GM23338 (cell line): ENCODE data around the gene MDM2.

Source experiments
- CTCF ChIP-seq, 2 experiments: fragments of 200-600 bp in 1 of 2; sonication (generic) in 1 of 2; conservative IDR thresholded peaks; 2 replicates each; pipeline versions ENCODE4 v1.5.1 to v1.6.1; 2016 to 2017; ENCODE audit warnings: antibody characterized with exemption in 2 of 2, low read depth in 2 of 2, mild to moderate bottlenecking in 2 of 2, moderate library complexity in 1 of 2
- POLR2AphosphoS5 ChIP-seq: IDR thresholded peaks from 2 replicates; pipeline ENCODE4 v1.6.1; 2016; ENCODE audit warnings: antibody characterized with exemption, low read depth
- TF ChIP-seq, protein P1 (sequence below): IDR thresholded peaks from one replicate; pipeline ENCODE4 v1.6.1; 2018; ENCODE audit warnings: antibody characterized with exemption; ENCODE audit not compliant: unreplicated experiment

DNA sequence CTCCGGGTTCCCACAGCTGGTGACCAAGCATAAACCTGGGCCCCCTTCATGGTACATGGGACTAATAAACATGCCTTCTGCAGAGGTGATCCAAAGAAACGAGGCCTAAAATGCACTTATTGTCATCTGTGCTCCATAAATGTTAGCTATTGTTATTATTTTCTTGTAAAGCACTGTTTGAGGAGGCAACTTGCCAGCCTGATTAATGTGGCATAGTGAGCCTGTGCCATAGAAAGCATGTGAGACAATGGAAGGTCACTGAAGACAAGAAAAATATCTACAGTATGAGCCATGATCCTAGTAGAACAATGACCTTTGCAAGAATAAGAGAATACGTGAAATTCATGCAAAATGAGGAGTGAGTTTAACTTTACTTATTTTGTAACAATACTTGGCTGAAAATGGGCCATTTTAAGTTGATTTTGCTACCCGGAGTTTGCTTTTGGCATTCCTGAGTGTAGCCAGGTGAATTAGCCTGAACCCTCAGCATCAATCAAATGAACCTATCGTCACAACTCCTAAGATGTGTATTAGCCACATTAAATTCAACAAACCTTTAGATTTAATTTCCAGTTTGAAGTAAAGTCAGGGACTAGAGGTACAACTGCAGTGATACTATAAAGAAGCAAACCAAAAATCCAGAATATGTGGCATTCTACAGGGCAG is 72.8 kb downstream of the MDM2 start:
- TF ChIP-seq, protein P1, sequence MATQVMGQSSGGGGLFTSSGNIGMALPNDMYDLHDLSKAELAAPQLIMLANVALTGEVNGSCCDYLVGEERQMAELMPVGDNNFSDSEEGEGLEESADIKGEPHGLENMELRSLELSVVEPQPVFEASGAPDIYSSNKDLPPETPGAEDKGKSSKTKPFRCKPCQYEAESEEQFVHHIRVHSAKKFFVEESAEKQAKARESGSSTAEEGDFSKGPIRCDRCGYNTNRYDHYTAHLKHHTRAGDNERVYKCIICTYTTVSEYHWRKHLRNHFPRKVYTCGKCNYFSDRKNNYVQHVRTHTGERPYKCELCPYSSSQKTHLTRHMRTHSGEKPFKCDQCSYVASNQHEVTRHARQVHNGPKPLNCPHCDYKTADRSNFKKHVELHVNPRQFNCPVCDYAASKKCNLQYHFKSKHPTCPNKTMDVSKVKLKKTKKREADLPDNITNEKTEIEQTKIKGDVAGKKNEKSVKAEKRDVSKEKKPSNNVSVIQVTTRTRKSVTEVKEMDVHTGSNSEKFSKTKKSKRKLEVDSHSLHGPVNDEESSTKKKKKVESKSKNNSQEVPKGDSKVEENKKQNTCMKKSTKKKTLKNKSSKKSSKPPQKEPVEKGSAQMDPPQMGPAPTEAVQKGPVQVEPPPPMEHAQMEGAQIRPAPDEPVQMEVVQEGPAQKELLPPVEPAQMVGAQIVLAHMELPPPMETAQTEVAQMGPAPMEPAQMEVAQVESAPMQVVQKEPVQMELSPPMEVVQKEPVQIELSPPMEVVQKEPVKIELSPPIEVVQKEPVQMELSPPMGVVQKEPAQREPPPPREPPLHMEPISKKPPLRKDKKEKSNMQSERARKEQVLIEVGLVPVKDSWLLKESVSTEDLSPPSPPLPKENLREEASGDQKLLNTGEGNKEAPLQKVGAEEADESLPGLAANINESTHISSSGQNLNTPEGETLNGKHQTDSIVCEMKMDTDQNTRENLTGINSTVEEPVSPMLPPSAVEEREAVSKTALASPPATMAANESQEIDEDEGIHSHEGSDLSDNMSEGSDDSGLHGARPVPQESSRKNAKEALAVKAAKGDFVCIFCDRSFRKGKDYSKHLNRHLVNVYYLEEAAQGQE = no peak
- TF ChIP-seq CTCF (conservative IDR thresholded peaks at IDR 0.05; ENCODE audit: low read depth in 2 of 2) = no peak
- TF ChIP-seq POLR2AphosphoS5 = no peak
